BLaER1 (cell line): ENCODE measurements around the gene MALSU1.

ENCODE experiments used
- H3K27ac ChIP-seq: shearing (Covaris generic); formaldehyde crosslinking; 2 replicates; pipeline ENCODE4 v1.8.1; 2022
- H3K27me3 ChIP-seq: shearing (Covaris generic); formaldehyde crosslinking; 2 replicates; pipeline ENCODE4 v1.8.1; 2022
- H3K36me3 ChIP-seq: shearing (Covaris generic); formaldehyde crosslinking; 2 replicates; pipeline ENCODE4 v1.8.1; 2022
- H3K4me1 ChIP-seq: shearing (Covaris generic); formaldehyde crosslinking; 2 replicates; pipeline ENCODE4 v1.8.1; 2022
- H3K4me2 ChIP-seq: shearing (Covaris generic); formaldehyde crosslinking; 2 replicates; pipeline ENCODE4 v1.8.1; 2022
- H3K4me3 ChIP-seq: shearing (Covaris generic); formaldehyde crosslinking; 2 replicates; pipeline ENCODE4 v1.8.1; 2022
- H3K9ac ChIP-seq: shearing (Covaris generic); formaldehyde crosslinking; 2 replicates; pipeline ENCODE4 v1.8.1; 2022
- H3K9me3 ChIP-seq: shearing (Covaris generic); formaldehyde crosslinking; 2 replicates; pipeline ENCODE4 v1.8.1; 2022
- H4K20me1 ChIP-seq: shearing (Covaris generic); formaldehyde crosslinking; 2 replicates; pipeline ENCODE4 v1.8.1; 2022
- Cebpa-rat ChIP-seq: shearing (Covaris generic); IDR thresholded peaks from 2 replicates; pipeline ENCODE4 v1.8.1; 2022

Gene MALSU1

GRCh38 chr7:23333671-23334246 is 34.6 kb downstream of the MALSU1 start:
- Histone ChIP-seq H3K4me2 (no peak overlapping the region), H3K9me3 (peaks cover 13% of the 10 kb centered on the region), H3K27ac (no peak overlapping the region), H3K27me3 (no peaks in the 10 kb centered on the region), H4K20me1 (no peaks in the 10 kb centered on the region), H3K4me1 (no peaks in the 10 kb centered on the region), H3K36me3 (no peaks in the 10 kb centered on the region), H3K9ac (no peak overlapping the region), H3K4me3 (no peak overlapping the region)
- TF ChIP-seq Cebpa-rat = no peak

- Histone ChIP-seq H4K20me1 (no peaks in the 10 kb centered on the region), H3K27ac (no peak overlapping the region), H3K9me3 (peaks cover 13% of the 10 kb centered on the region), H3K27me3 (no peaks in the 10 kb centered on the region), H3K4me3 (no peak overlapping the region), H3K4me2 (no peak overlapping the region), H3K4me1 (no peaks in the 10 kb centered on the region), H3K9ac (no peak overlapping the region), H3K36me3 (no peaks in the 10 kb centered on the region)
- no peak for TF ChIP-seq Cebpa-rat
Measured at GRCh38 chr7:23334482-23335056, 35.4 kb downstream of the MALSU1 start.

GRCh38 chr7:23335136-23335535 is 36.0 kb downstream of the MALSU1 start:
- Histone ChIP-seq H3K4me2 (no peak overlapping the region), H3K27me3 (no peaks in the 10 kb centered on the region), H4K20me1 (no peaks in the 10 kb centered on the region), H3K36me3 (no peaks in the 10 kb centered on the region), H3K4me1 (no peaks in the 10 kb centered on the region), H3K9ac (no peak overlapping the region), H3K4me3 (no peak overlapping the region), H3K9me3 (peaks cover 13% of the 10 kb centered on the region), H3K27ac (no peak overlapping the region)
- TF ChIP-seq Cebpa-rat = no peak

- no peak overlapping the region for H3K4me2 ChIP-seq
- no peak overlapping the region for H3K27ac ChIP-seq
- H3K27me3 ChIP-seq = no peaks in the 10 kb centered on the region
- H4K20me1 ChIP-seq = no peaks in the 10 kb centered on the region
- 0 out of 2 replicates have a peak, but pooled peaks cover 2% of the 10 kb centered on the region for H3K4me1 ChIP-seq
- H3K4me3 ChIP-seq = no peak overlapping the region
- peaks cover 13% of the 10 kb centered on the region for H3K9me3 ChIP-seq
- no peaks in the 10 kb centered on the region for H3K36me3 ChIP-seq
- H3K9ac ChIP-seq = no peak overlapping the region
- TF ChIP-seq Cebpa-rat = no peak
Measured at GRCh38 chr7:23335621-23336020, 36.5 kb downstream of the MALSU1 start.

- H3K4me2 ChIP-seq = no peak overlapping the region
Measured at GRCh38 chr7:23336086-23336485, 36.9 kb downstream of the MALSU1 start.

GRCh38 chr7:23336799-23337283 is 37.7 kb downstream of the MALSU1 start:
- Histone ChIP-seq H3K27ac (no peak overlapping the region), H3K36me3 (no peaks in the 10 kb centered on the region), H3K4me2 (no peak overlapping the region), H4K20me1 (no peaks in the 10 kb centered on the region), H3K9ac (no peak overlapping the region), H3K4me1 (peaks cover 14% of the 10 kb centered on the region), H3K9me3 (peaks cover 13% of the 10 kb centered on the region), H3K27me3 (no peaks in the 10 kb centered on the region), H3K4me3 (no peak overlapping the region)
- TF ChIP-seq Cebpa-rat = no peak

More at GRCh38 chr7:23336086-23336485, 36.9 kb downstream of the MALSU1 start:
- peaks cover 6% of the 10 kb centered on the region; the same call in 1 of the 2 replicates for H3K4me1 ChIP-seq
- H4K20me1 ChIP-seq = no peaks in the 10 kb centered on the region
- peaks cover 13% of the 10 kb centered on the region for H3K9me3 ChIP-seq
- no peaks in the 10 kb centered on the region for H3K36me3 ChIP-seq
- TF ChIP-seq Cebpa-rat = no peak
- H3K27me3 ChIP-seq = no peaks in the 10 kb centered on the region
- H3K9ac ChIP-seq = no peak overlapping the region
- H3K4me3 ChIP-seq = no peak overlapping the region
- no peak overlapping the region for H3K27ac ChIP-seq

- no peak for TF ChIP-seq Cebpa-rat
- H3K27ac ChIP-seq = no peak overlapping the region
- no peak overlapping the region for H3K4me2 ChIP-seq
- peaks cover 19% of the 10 kb centered on the region for H3K4me1 ChIP-seq
- H3K27me3 ChIP-seq = no peaks in the 10 kb centered on the region
- peaks cover 13% of the 10 kb centered on the region for H3K9me3 ChIP-seq
- H3K9ac ChIP-seq = no peak overlapping the region
- no peaks in the 10 kb centered on the region for H3K36me3 ChIP-seq
- H4K20me1 ChIP-seq = no peaks in the 10 kb centered on the region
- no peak overlapping the region for H3K4me3 ChIP-seq
Measured at GRCh38 chr7:23337374-23337773, 38.2 kb downstream of the MALSU1 start.

- H4K20me1 ChIP-seq = no peaks in the 10 kb centered on the region
- no peak for TF ChIP-seq Cebpa-rat
- peaks cover 13% of the 10 kb centered on the region for H3K9me3 ChIP-seq
- H3K4me3 ChIP-seq = no peak overlapping the region
- H3K27me3 ChIP-seq = no peaks in the 10 kb centered on the region
- H3K36me3 ChIP-seq = no peaks in the 10 kb centered on the region
- no peak overlapping the region for H3K4me2 ChIP-seq
- H3K4me1 ChIP-seq = peaks cover 30% of the 10 kb centered on the region
- no peak overlapping the region for H3K9ac ChIP-seq
- H3K27ac ChIP-seq = no peak overlapping the region
Measured at GRCh38 chr7:23338439-23338838, 39.3 kb downstream of the MALSU1 start.

GRCh38 chr7:23338863-23339262 is 39.7 kb downstream of the MALSU1 start:
- Histone ChIP-seq H3K27ac (no peak overlapping the region), H3K4me1 (peaks cover 33% of the 10 kb centered on the region), H3K4me2 (no peak overlapping the region), H3K4me3 (no peak overlapping the region), H3K36me3 (no peaks in the 10 kb centered on the region), H4K20me1 (no peaks in the 10 kb centered on the region), H3K27me3 (no peaks in the 10 kb centered on the region), H3K9ac (no peak overlapping the region), H3K9me3 (peaks cover 13% of the 10 kb centered on the region)
- TF ChIP-seq Cebpa-rat = no peak

GRCh38 chr7:23341846-23342598 is 42.9 kb downstream of the MALSU1 start:
- no peaks in the 10 kb centered on the region for H3K27me3 ChIP-seq
- peaks cover 65% of the 10 kb centered on the region for H3K4me1 ChIP-seq
- H3K9me3 ChIP-seq = peaks cover 8% of the 10 kb centered on the region
- no peak overlapping the region for H3K4me3 ChIP-seq
- no peak for TF ChIP-seq Cebpa-rat
- peak overlapping the region; percentile 3; the same call in 1 of the 2 replicates for H3K27ac ChIP-seq
- no peaks in the 10 kb centered on the region for H3K36me3 ChIP-seq
- H3K9ac ChIP-seq = no peak overlapping the region
- H3K4me2 ChIP-seq = peak overlapping the region; percentile 63
- H4K20me1 ChIP-seq = no peaks in the 10 kb centered on the region
